Pulmonary artery endothelial cell (primary cell): Measurements from ENCODE around the gene ARHGAP24. TPM values are rescaled to one million over a fixed set of nuclear protein-coding genes. Genes with fewer than 3 reads are reported as not detected.
"Not testable (repeated sequence)": the region's sequence is repeated elsewhere in the genome, so short reads cannot be mapped to it uniquely, and the experiment has no call there.

Source experiments
- DNase-seq: peaks from one replicate; pipeline ENCODE4 v3.0.0-alpha.2; 2011; ENCODE audit warnings: low read depth, low spot score
- total RNA-seq: library from RNA; depleted of rRNA; stranded (reverse); fragments of >200 nt; gene quantifications from 2 replicates; pipeline ENCODE4 v1.2.3, GENCODE V29; 2014

ARHGAP24 gene
- total RNA-seq, 1 donor from 2014 or later, result 127 TPM

- DNase-seq, result peak; percentile 62
Observed at GRCh38 chr4:86011117-86011516, 536.2 kb downstream of the ARHGAP24 start.

- no peak for DNase-seq
Observed at GRCh38 chr4:86013621-86014020, 538.7 kb downstream of the ARHGAP24 start.

GRCh38 chr4:86014599-86014998 is 539.6 kb downstream of the ARHGAP24 start:
- DNase-seq, result no peak

GRCh38 chr4:86015412-86016350 is 540.7 kb downstream of the ARHGAP24 start:
- DNase-seq, result no peak

GRCh38 chr4:86019362-86019761 is 544.4 kb downstream of the ARHGAP24 start:
- no peak for DNase-seq

GRCh38 chr4:86019906-86020305 is 545.0 kb downstream of the ARHGAP24 start:
- DNase-seq, result no peak

GRCh38 chr4:86021671-86022070 is 546.7 kb downstream of the ARHGAP24 start:
- DNase-seq, result not testable (repeated sequence)

- no peak for DNase-seq
Observed at GRCh38 chr4:86026720-86027119, 551.8 kb downstream of the ARHGAP24 start.

GRCh38 chr4:86031927-86032326 is 557.0 kb downstream of the ARHGAP24 start:
- no peak for DNase-seq

GRCh38 chr4:86032476-86033022 is 557.6 kb downstream of the ARHGAP24 start:
- no peak for DNase-seq

- peak; percentile 30 for DNase-seq
Observed at GRCh38 chr4:86033171-86033570, 558.2 kb downstream of the ARHGAP24 start.

- no peak for DNase-seq
Observed at GRCh38 chr4:86034616-86035015, 559.7 kb downstream of the ARHGAP24 start.

GRCh38 chr4:86035688-86036087 is 560.7 kb downstream of the ARHGAP24 start:
- DNase-seq, result no peak

GRCh38 chr4:86036736-86037135 is 561.8 kb downstream of the ARHGAP24 start:
- DNase-seq, result peak; percentile 20

GRCh38 chr4:86038037-86038436 is 563.1 kb downstream of the ARHGAP24 start:
- DNase-seq, result no peak

GRCh38 chr4:86043755-86044592 is 569.0 kb downstream of the ARHGAP24 start:
- DNase-seq, result no peak

GRCh38 chr4:86044593-86044985 is 569.6 kb downstream of the ARHGAP24 start:
- DNase-seq, result no peak

GRCh38 chr4:86048426-86048825 is 573.5 kb downstream of the ARHGAP24 start:
- DNase-seq, result no peak

GRCh38 chr4:86050496-86050895 is 575.5 kb downstream of the ARHGAP24 start:
- no peak for DNase-seq
